H9 (cell line): Measurements from ENCODE around the gene ALDH1B1. TPM values are rescaled to one million over a fixed set of nuclear protein-coding genes. Genes with fewer than 3 reads are reported as not detected.

Experiments
- DNase-seq: peaks from one replicate; pipeline ENCODE4 v3.0.0-alpha.2; 2017
- H2AFZ ChIP-seq: one replicate; pipeline ENCODE4 v1.6.1; 2013; ENCODE audit warnings: mild to moderate bottlenecking, low read length, control low read depth, moderate library complexity
- H2AK5ac ChIP-seq: 2 replicates; pipeline ENCODE4 v1.6.1; 2013; ENCODE audit warnings: low read length, control low read depth, mixed read lengths; ENCODE audit not compliant: insufficient read length
- H2BK120ac ChIP-seq: one replicate; pipeline ENCODE4 v1.6.1; 2013; ENCODE audit warnings: low read depth, mild to moderate bottlenecking, low read length, control low read depth, inconsistent platforms; ENCODE audit not compliant: poor library complexity, severe bottlenecking
- H2BK12ac ChIP-seq: 2 replicates; pipeline ENCODE4 v1.6.1; 2013; ENCODE audit warnings: low read length, control low read depth, mixed read lengths, low read depth; ENCODE audit not compliant: insufficient read length
- H2BK15ac ChIP-seq: 2 replicates; pipeline ENCODE4 v1.6.1; 2013; ENCODE audit warnings: low read depth, low read length, control low read depth
- H2BK20ac ChIP-seq: one replicate; pipeline ENCODE4 v1.6.1; 2013; ENCODE audit warnings: low read depth, mild to moderate bottlenecking, low read length, control low read depth, inconsistent platforms; ENCODE audit not compliant: poor library complexity, severe bottlenecking
- H2BK5ac ChIP-seq: 2 replicates; pipeline ENCODE4 v1.6.1; 2013; ENCODE audit warnings: low read length, control low read depth, mixed read lengths; ENCODE audit not compliant: insufficient read length
- H3K14ac ChIP-seq: 2 replicates; pipeline ENCODE4 v1.6.1; 2013; ENCODE audit warnings: low read length, control low read depth; ENCODE audit not compliant: insufficient read depth
- H3K18ac ChIP-seq: 2 replicates; pipeline ENCODE4 v1.6.1; 2013; ENCODE audit warnings: low read depth, mild to moderate bottlenecking, mixed read lengths, low read length, control low read depth; ENCODE audit not compliant: insufficient read length
- H3K23ac ChIP-seq: 2 replicates; pipeline ENCODE4 v1.6.1; 2013; ENCODE audit warnings: low read length, control low read depth, mixed read lengths, low read depth; ENCODE audit not compliant: insufficient read length
- H3K23me2 ChIP-seq: 2 replicates; pipeline ENCODE4 v1.6.1; 2013; ENCODE audit warnings: low read depth, mild to moderate bottlenecking, mixed read lengths, low read length, control low read depth; ENCODE audit not compliant: insufficient read length, poor library complexity, severe bottlenecking
- H3K27ac ChIP-seq: 2 replicates; pipeline ENCODE4 v1.5.1; 2013; ENCODE audit warnings: low read length, control low read depth, mixed read lengths, low read depth; ENCODE audit not compliant: insufficient read length
- H3K27me3 ChIP-seq: 2 replicates; pipeline ENCODE4 v1.6.1; 2013; ENCODE audit warnings: low read length, control low read depth, inconsistent platforms; ENCODE audit not compliant: insufficient read depth
- H3K4ac ChIP-seq: 2 replicates; pipeline ENCODE4 v1.6.1; 2013; ENCODE audit warnings: low read depth, mild to moderate bottlenecking, control low read depth, inconsistent platforms, low read length, moderate library complexity
- H3K4me1 ChIP-seq: 2 replicates; pipeline ENCODE4 v1.6.1; 2013; ENCODE audit warnings: low read length, control low read depth, inconsistent platforms; ENCODE audit not compliant: insufficient read depth
- H3K4me2 ChIP-seq: 2 replicates; pipeline ENCODE4 v1.6.1; 2013; ENCODE audit warnings: low read length, control low read depth, mixed read lengths; ENCODE audit not compliant: insufficient read length, insufficient read depth
- H3K56ac ChIP-seq: 2 replicates; pipeline ENCODE4 v1.6.1; 2013; ENCODE audit warnings: low read depth, mild to moderate bottlenecking, mixed read lengths, low read length, control low read depth; ENCODE audit not compliant: insufficient read length
- H3K79me1 ChIP-seq: 2 replicates; pipeline ENCODE4 v1.6.1; 2013; ENCODE audit warnings: low read depth, mild to moderate bottlenecking, moderate library complexity, low read length, control low read depth, inconsistent platforms; ENCODE audit not compliant: insufficient read depth, poor library complexity, severe bottlenecking
- H3K79me2 ChIP-seq: 2 replicates; pipeline ENCODE4 v1.6.1; 2013; ENCODE audit warnings: low read length, control low read depth, inconsistent platforms; ENCODE audit not compliant: insufficient read depth
- H3K9ac ChIP-seq: 2 replicates; pipeline ENCODE4 v1.6.1; 2013; ENCODE audit warnings: low read length, control low read depth, mixed read lengths; ENCODE audit not compliant: insufficient read length; ENCODE audit errors: extremely low read depth
- H3K9me3 ChIP-seq: one replicate; pipeline ENCODE4 v1.6.1; 2013; ENCODE audit warnings: low read depth, low read length, inconsistent platforms; ENCODE audit not compliant: control insufficient read depth
- H3T11ph ChIP-seq: one replicate; pipeline ENCODE4 v1.6.1; 2013; ENCODE audit warnings: mild to moderate bottlenecking, low read length, control low read depth, inconsistent platforms
- H4K20me1 ChIP-seq: one replicate; pipeline ENCODE4 v1.6.1; 2013; ENCODE audit not compliant: control insufficient read depth, insufficient read length, insufficient read depth
- H4K5ac ChIP-seq: 2 replicates; pipeline ENCODE4 v1.6.1; 2013; ENCODE audit warnings: low read depth, mild to moderate bottlenecking, mixed read lengths, low read length, control low read depth; ENCODE audit not compliant: insufficient read length
- H4K8ac ChIP-seq: replicated peaks from 2 replicates; pipeline ENCODE4 v1.6.1; 2013; ENCODE audit warnings: low read length, control low read depth, mixed read lengths, low read depth; ENCODE audit not compliant: insufficient read length
- H4K91ac ChIP-seq: 2 replicates; pipeline ENCODE4 v1.6.1; 2013; ENCODE audit warnings: low read depth, mild to moderate bottlenecking, moderate library complexity, mixed read lengths, low read length, control low read depth; ENCODE audit not compliant: insufficient read length
- H3K27ac Mint-ChIP-seq, 3 experiments: 2 replicates in 2 of 3; 3 replicates in 1 of 3; pipeline ENCODE4 v1.8.0; 2020 to 2021; ENCODE audit warnings: mixed read lengths in 3 of 3, mild to moderate bottlenecking in 1 of 3, moderate library complexity in 1 of 3
- H3K27me3 Mint-ChIP-seq: 2 replicates; pipeline ENCODE4 v1.8.0; 2021; ENCODE audit warnings: low read depth, mild to moderate bottlenecking, moderate library complexity, mixed read lengths
- H3K36me3 Mint-ChIP-seq, 3 experiments: 2 replicates in 2 of 3; 3 replicates in 1 of 3; pipeline ENCODE4 v1.8.0; 2020 to 2021; ENCODE audit warnings: low read depth in 3 of 3, mixed read lengths in 3 of 3; ENCODE audit not compliant: insufficient read depth in 1 of 3
- H3K4me1 Mint-ChIP-seq, 2 experiments: 2 replicates each; pipeline ENCODE4 v1.8.0; 2020; ENCODE audit warnings: mixed read lengths in 2 of 2
- H3K4me3 Mint-ChIP-seq, 2 experiments: 2 replicates in 1 of 2; 3 replicates in 1 of 2; pipeline ENCODE4 v1.8.0; 2020 to 2021; ENCODE audit warnings: mild to moderate bottlenecking in 2 of 2, mixed read lengths in 2 of 2, moderate library complexity in 1 of 2
- H3K9me3 Mint-ChIP-seq, 2 experiments: 2 replicates in 1 of 2; 3 replicates in 1 of 2; pipeline ENCODE4 v1.8.0; 2020; ENCODE audit warnings: mild to moderate bottlenecking in 2 of 2, mixed read lengths in 2 of 2, moderate library complexity in 1 of 2
- WGBS: extraction: QIAGEN DNeasy Blood & Tissue Kit; methylation state at CpG from one replicate; pipeline ENCODE4 v1.1.7; 2013; ENCODE audit warnings: missing lambda C conversion rate, low lambda C conversion rate, mixed read lengths; ENCODE audit not compliant: insufficient read length; ENCODE audit errors: extremely low coverage; 5-methylcytosine and 5-hydroxymethylcytosine counted together
- total RNA-seq: library from RNA; stranded (reverse); gene quantifications from 2 replicates; pipeline ENCODE4 v1.2.1, GENCODE V29; 2021
- TF ChIP-seq, protein P1 (sequence below): fragments of 200-600 bp; sonication (generic); conservative IDR thresholded peaks from 3 replicates; pipeline ENCODE4 v1.8.0; 2021; ENCODE audit warnings: antibody characterized with exemption, mild to moderate bottlenecking

ALDH1B1 gene
- total RNA-seq, 1 experiment from 2014 or later: 49.6 TPM

DNA sequence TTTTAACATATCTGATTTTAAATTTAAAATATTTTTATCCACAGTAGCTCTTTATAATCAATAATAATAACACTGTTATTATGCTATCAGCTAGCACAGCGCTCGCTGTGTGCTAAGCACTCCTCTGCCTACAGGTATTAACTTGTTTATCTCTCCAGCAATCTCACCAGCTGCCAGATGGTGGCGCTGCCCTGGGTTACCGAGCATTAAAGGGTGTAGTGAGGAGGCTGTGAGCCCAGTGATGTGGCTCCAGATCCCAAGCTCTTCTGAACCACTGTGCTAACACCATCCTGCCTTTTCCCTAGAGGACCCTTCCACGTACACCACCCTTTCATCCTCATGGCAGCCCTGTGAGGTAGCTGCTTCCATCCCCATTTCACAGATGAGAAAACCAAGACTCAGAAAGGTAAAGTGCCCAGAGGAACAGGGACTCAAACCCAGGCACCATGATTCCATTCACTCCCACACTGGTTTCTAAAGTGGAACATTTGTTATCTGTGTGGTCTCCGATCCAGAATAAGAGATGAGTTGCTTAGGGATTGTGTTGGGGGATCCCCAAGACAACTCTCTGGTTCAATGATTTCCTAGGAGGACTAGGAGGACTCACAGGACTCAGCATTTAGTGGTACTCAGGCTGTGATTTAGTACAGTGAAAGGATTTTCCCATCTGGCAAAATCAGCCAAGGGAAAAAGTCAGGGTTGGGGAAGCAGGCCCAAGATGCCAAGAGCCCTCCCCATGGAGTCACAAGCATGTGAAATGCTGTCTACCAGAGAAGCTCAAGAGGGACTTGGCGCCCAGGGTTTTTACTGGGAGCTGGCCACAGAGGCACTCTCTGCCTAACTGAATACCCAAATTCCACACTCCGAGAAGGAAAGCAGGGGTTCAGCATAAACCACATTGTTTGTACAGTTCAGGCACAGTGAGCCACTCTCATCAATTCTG, 24.8 kb downstream of the ALDH1B1 start:
- H3K27me3 Mint-ChIP-seq: peaks cover 3% of the 10 kb centered on the region
- Histone ChIP-seq H3K27ac (no peak overlapping the region), H4K20me1 (no peaks in the 10 kb centered on the region), H3K56ac (no peak overlapping the region), H4K91ac (no peak overlapping the region), H3K14ac (no peak overlapping the region), H3K4ac (no peak overlapping the region), H3K9me3 (no peaks in the 10 kb centered on the region), H3K27me3 (no peaks in the 10 kb centered on the region; the same call in 1 of the 2 replicates), H4K5ac (no peak overlapping the region), H2BK120ac (no peak overlapping the region), H3T11ph (no peak overlapping the region), H3K23me2 (no peaks in the 10 kb centered on the region), H2BK20ac (no peak overlapping the region), H2AK5ac (no peak overlapping the region), H2BK12ac (no peak overlapping the region), H4K8ac (no peak overlapping the region), H2AFZ (no peak overlapping the region), H3K9ac (no peak overlapping the region), H3K4me1 (no peaks in the 10 kb centered on the region; the same call in 1 of the 2 replicates), H3K79me1 (no peaks in the 10 kb centered on the region), H3K79me2 (no peaks in the 10 kb centered on the region), H3K4me2 (no peak overlapping the region), H3K23ac (no peak overlapping the region), H2BK5ac (no peak overlapping the region), H3K18ac (no peak overlapping the region), H2BK15ac (no peak overlapping the region)
- WGBS: no CpG with 5 or more reads among the region's 8 CpGs
- peaks cover 0 to 3% (median 0%) of the 10 kb centered on the region in 3 experiments; a peak in 2 of 7 replicates for H3K36me3 Mint-ChIP-seq
- peaks cover 44 to 62% of the 10 kb centered on the region in 2 experiments for H3K4me1 Mint-ChIP-seq
- H3K9me3 Mint-ChIP-seq: no peaks in the 10 kb centered on the region
- H3K27ac Mint-ChIP-seq: no peak overlapping the region; a peak in 1 of 7 replicates
- H3K4me3 Mint-ChIP-seq: no peak overlapping the region
- TF ChIP-seq, protein P1, sequence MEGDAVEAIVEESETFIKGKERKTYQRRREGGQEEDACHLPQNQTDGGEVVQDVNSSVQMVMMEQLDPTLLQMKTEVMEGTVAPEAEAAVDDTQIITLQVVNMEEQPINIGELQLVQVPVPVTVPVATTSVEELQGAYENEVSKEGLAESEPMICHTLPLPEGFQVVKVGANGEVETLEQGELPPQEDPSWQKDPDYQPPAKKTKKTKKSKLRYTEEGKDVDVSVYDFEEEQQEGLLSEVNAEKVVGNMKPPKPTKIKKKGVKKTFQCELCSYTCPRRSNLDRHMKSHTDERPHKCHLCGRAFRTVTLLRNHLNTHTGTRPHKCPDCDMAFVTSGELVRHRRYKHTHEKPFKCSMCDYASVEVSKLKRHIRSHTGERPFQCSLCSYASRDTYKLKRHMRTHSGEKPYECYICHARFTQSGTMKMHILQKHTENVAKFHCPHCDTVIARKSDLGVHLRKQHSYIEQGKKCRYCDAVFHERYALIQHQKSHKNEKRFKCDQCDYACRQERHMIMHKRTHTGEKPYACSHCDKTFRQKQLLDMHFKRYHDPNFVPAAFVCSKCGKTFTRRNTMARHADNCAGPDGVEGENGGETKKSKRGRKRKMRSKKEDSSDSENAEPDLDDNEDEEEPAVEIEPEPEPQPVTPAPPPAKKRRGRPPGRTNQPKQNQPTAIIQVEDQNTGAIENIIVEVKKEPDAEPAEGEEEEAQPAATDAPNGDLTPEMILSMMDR: peak; percentile 92
- DNase-seq: peak; percentile 80
